ENCODE measurements around the gene OTOF. TPM values are rescaled to one million over a fixed set of nuclear protein-coding genes. Genes with fewer than 3 reads are reported as not detected.

OTOF gene
- polyA plus RNA-seq, 1 of the 3 experiments (the other 2 are of a cell fraction): not detected

DNA sequence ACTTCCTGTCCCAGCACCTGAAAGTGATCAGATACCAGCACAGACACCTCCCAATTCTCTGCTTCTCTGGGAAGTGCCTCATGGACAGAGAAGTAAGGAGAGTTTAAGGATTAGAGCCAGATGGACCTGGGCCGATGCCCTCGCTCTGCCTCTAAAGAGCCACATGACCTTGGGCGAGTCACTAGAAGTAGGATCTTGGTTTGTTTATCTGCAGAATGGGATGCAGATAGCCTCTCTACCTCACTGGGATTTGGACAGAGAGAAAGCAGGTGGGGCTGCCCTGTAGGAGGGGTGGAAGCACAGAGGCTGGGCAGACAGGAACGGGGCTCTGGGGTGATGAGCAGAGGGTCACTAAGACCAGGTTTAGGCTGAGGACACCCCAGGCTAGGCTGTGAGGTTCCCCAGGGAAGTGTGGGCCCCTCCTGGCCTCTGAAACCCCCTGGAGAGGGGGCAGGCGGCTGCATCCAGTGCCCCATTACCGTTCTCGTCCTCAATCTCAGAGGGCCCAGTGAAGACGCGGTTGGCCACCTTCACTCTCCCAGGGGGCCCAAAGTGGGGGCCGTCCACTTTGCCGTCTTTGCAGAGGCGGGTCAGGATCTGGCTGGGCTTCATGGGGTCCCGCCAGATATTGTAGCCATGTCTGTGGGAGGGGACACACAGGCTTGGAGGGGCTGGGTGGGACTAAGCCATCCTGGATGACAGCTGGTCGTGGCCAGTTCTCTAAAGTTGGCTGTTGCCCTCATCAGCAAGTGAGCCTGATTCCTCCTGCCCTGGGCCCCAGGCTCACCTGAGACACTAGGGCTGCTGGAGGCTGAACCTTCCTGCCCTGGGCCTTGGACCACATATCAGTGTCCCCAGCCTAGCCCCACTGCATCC, 13.3 kb downstream of the OTOF start:
- H3K4me1 ChIP-seq (ENCODE audit: control insufficient read depth in 1 of 2, insufficient read depth in 2 of 2, low read depth in 1 of 2, low read length in 1 of 2): peaks cover 0 to 5% of the 10 kb centered on the region in 2 experiments; a peak in 1 of 4 replicates
- no peak overlapping the region for H3K4me2 ChIP-seq
- no peak overlapping the region for H2AFZ ChIP-seq (ENCODE audit: low read depth)
- 83% methylated on average over 10 of the region's 14 CpGs for WGBS (ENCODE audit: low lambda C conversion rate)
- no peaks in the 10 kb centered on the region for H3K9me3 ChIP-seq
- no peak for TF ChIP-seq JUND (IDR thresholded peaks at IDR 0.05)
- H3K79me2 ChIP-seq (ENCODE audit: insufficient read depth): no peaks in the 10 kb centered on the region
- no peaks in the 10 kb centered on the region for H3K36me3 ChIP-seq (replicated peaks in 1 of 2; ENCODE audit: control insufficient read depth in 1 of 2, insufficient read depth in 2 of 2, low read length in 1 of 2)
- no peak overlapping the region for H3K27ac ChIP-seq (ENCODE audit: low read depth in 2 of 2, low read length in 1 of 2)
- H3F3A ChIP-seq (replicated peaks; ENCODE audit: insufficient read depth): no peaks in the 10 kb centered on the region
- no peak overlapping the region for H3K4me3 ChIP-seq (ENCODE audit: low read depth in 2 of 2, low read length in 1 of 2)
- no peaks in the 10 kb centered on the region for H4K20me1 ChIP-seq (ENCODE audit: insufficient read depth)
- ChIA-PET CTCF (interaction anchor here (1.5 kb wide), 1 partner anchor 113 kb away, joined by 8 read pairs; no protein-coding TSS in a partner anchor), POLR2A (no interaction called here)
- H3K9ac ChIP-seq: no peak overlapping the region
- no peaks in the 10 kb centered on the region for H3K27me3 ChIP-seq (ENCODE audit: insufficient read depth)
- DNase-seq: peak; percentile 26
- H3K9me2 ChIP-seq: no peaks in the 10 kb centered on the region

DNA sequence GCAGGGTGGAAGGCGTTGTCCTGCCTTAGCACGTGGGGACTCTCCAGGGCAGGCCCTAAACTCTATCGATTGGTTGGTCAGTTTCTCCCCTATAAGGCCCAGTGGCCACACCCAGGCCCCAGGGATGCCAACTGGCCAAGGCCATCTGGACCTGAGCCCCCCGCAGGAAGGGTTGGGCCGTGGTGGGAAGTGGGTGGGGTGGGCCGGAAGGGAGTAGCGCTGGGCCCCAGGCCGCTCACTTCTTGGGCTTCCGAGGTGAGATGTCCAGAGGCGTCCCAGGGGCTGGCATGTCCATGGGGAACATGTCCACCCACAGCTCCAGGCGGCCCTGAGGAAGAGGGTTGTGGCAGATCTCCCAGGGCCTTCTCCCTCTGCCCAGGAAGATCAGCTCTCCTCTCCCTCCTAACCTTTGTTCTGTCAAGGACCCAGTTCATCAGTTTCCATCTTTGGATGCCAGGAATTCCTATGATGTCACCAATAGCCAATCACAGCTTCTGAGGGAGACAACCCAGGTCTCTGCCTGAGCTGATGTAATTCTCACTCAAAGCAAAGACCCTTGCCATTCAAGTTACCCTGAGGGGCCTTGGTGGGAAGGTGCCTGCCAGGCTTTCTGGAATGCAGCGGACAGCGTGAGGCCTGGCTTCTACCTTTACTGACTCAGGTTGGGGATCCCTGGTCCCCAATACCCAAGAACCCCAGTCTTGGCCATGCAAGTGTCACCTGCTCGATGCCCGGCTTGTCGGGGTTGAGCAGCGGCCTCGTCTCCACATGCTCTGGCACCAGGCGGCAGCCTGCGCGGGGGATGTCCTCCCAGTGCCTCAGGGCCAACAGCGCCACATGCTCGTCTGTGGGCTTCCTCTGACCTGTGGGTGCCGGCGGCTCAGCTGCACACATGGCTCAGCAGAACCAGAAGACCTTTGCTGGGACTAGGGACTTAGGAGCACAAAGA, 14.4 kb downstream of the OTOF start:
- Histone ChIP-seq H4K20me1 (ENCODE audit: insufficient read depth) (no peaks in the 10 kb centered on the region), H3K79me2 (ENCODE audit: insufficient read depth) (no peaks in the 10 kb centered on the region), H3F3A (replicated peaks; ENCODE audit: insufficient read depth) (no peaks in the 10 kb centered on the region), H3K4me2 (no peak overlapping the region), H3K9me2 (no peaks in the 10 kb centered on the region), H3K9me3 (no peaks in the 10 kb centered on the region), H3K4me1 (ENCODE audit: control insufficient read depth in 1 of 2, insufficient read depth in 2 of 2, low read depth in 1 of 2, low read length in 1 of 2) (peaks cover 0 to 5% of the 10 kb centered on the region in 2 experiments; a peak in 1 of 4 replicates), H3K27ac (ENCODE audit: low read depth in 2 of 2, low read length in 1 of 2) (no peak overlapping the region), H3K4me3 (ENCODE audit: low read depth in 2 of 2, low read length in 1 of 2) (no peak overlapping the region), H3K36me3 (replicated peaks in 1 of 2; ENCODE audit: control insufficient read depth in 1 of 2, insufficient read depth in 2 of 2, low read length in 1 of 2) (no peaks in the 10 kb centered on the region), H3K27me3 (ENCODE audit: insufficient read depth) (no peaks in the 10 kb centered on the region), H2AFZ (ENCODE audit: low read depth) (no peak overlapping the region), H3K9ac (no peak overlapping the region)
- CTCF ChIA-PET: interaction anchor here (1.1 to 1.7 kb wide), 10 partner anchors 11 to 148 kb away, joined by 3 to 8 read pairs (median 4); no protein-coding TSS in a partner anchor
- TF ChIP-seq TAF1 (IDR thresholded peaks at IDR 0.05; ENCODE audit: borderline replicate concordance, low read depth, low read length): no peak
- TF ChIP-seq GABPA (IDR thresholded peaks at IDR 0.05; ENCODE audit: low read depth): no peak
- no peak for TF ChIP-seq NFIC (IDR thresholded peaks at IDR 0.05; ENCODE audit: borderline replicate concordance)
- TF ChIP-seq MXI1 (IDR thresholded peaks at IDR 0.05; ENCODE audit: low read depth, low read length): no peak
- TF ChIP-seq, protein P1, sequence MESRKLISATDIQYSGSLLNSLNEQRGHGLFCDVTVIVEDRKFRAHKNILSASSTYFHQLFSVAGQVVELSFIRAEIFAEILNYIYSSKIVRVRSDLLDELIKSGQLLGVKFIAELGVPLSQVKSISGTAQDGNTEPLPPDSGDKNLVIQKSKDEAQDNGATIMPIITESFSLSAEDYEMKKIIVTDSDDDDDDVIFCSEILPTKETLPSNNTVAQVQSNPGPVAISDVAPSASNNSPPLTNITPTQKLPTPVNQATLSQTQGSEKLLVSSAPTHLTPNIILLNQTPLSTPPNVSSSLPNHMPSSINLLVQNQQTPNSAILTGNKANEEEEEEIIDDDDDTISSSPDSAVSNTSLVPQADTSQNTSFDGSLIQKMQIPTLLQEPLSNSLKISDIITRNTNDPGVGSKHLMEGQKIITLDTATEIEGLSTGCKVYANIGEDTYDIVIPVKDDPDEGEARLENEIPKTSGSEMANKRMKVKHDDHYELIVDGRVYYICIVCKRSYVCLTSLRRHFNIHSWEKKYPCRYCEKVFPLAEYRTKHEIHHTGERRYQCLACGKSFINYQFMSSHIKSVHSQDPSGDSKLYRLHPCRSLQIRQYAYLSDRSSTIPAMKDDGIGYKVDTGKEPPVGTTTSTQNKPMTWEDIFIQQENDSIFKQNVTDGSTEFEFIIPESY (IDR thresholded peaks at IDR 0.05; ENCODE audit: borderline replicate concordance, low read depth): no peak
- TF ChIP-seq CHD2 (IDR thresholded peaks at IDR 0.05; ENCODE audit: low read length, partially characterized antibody): no peak
- TF ChIP-seq FOXM1 (IDR thresholded peaks at IDR 0.05; ENCODE audit: low read depth): no peak
- no peak for TF ChIP-seq TEAD4 (IDR thresholded peaks at IDR 0.05; ENCODE audit: borderline replicate concordance, insufficient read depth)
- no peak for TF ChIP-seq FOXJ3 (CRISPR knock-in tag; IDR thresholded peaks at IDR 0.05)
- TF ChIP-seq EP300 (IDR thresholded peaks at IDR 0.05; ENCODE audit: borderline replicate concordance in 1 of 2, low read depth in 1 of 2, low read length in 1 of 2): no peak
- TF ChIP-seq, protein P2, sequence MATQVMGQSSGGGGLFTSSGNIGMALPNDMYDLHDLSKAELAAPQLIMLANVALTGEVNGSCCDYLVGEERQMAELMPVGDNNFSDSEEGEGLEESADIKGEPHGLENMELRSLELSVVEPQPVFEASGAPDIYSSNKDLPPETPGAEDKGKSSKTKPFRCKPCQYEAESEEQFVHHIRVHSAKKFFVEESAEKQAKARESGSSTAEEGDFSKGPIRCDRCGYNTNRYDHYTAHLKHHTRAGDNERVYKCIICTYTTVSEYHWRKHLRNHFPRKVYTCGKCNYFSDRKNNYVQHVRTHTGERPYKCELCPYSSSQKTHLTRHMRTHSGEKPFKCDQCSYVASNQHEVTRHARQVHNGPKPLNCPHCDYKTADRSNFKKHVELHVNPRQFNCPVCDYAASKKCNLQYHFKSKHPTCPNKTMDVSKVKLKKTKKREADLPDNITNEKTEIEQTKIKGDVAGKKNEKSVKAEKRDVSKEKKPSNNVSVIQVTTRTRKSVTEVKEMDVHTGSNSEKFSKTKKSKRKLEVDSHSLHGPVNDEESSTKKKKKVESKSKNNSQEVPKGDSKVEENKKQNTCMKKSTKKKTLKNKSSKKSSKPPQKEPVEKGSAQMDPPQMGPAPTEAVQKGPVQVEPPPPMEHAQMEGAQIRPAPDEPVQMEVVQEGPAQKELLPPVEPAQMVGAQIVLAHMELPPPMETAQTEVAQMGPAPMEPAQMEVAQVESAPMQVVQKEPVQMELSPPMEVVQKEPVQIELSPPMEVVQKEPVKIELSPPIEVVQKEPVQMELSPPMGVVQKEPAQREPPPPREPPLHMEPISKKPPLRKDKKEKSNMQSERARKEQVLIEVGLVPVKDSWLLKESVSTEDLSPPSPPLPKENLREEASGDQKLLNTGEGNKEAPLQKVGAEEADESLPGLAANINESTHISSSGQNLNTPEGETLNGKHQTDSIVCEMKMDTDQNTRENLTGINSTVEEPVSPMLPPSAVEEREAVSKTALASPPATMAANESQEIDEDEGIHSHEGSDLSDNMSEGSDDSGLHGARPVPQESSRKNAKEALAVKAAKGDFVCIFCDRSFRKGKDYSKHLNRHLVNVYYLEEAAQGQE (IDR thresholded peaks at IDR 0.05; ENCODE audit: low read depth, low read length): no peak
- no peak for TF ChIP-seq JUND (IDR thresholded peaks at IDR 0.05)
- TF ChIP-seq, protein P3, sequence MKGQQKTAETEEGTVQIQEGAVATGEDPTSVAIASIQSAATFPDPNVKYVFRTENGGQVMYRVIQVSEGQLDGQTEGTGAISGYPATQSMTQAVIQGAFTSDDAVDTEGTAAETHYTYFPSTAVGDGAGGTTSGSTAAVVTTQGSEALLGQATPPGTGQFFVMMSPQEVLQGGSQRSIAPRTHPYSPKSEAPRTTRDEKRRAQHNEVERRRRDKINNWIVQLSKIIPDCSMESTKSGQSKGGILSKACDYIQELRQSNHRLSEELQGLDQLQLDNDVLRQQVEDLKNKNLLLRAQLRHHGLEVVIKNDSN (IDR thresholded peaks at IDR 0.05; ENCODE audit: borderline replicate concordance, low read depth): no peak
- TF ChIP-seq ELF1 (IDR thresholded peaks at IDR 0.05): no peak
- TF ChIP-seq TCF12 (IDR thresholded peaks at IDR 0.05): no peak
- POLR2A ChIA-PET: no interaction called here
- 95% methylated on average over 9 of the region's 25 CpGs for WGBS (ENCODE audit: low lambda C conversion rate)
- peak; percentile 55 for DNase-seq

Data from SK-N-SH (cell line).